GM21737 (cell line): ENCODE measurements around the gene DENND2A.
"Not testable (repeated sequence)": the region's sequence is repeated elsewhere in the genome, so short reads cannot be mapped to it uniquely, and the experiment has no call there.

Experiments
- ATAC-seq: cut with Tn5 transposase; IDR thresholded peaks from one replicate; pipeline ENCODE4 v1.9.1; 2021; ENCODE audit warnings: mild to moderate bottlenecking, moderate library complexity; ENCODE audit not compliant: unreplicated experiment

Gene DENND2A

GRCh38 chr7:140640727-140641523, at the start of gene DENND2A:
Gene DENND2A (minus strand): TSS chr7:140640813. CDS start chr7:140602397, 38,416 bp downstream.
- ATAC-seq, result no peak

DNA sequence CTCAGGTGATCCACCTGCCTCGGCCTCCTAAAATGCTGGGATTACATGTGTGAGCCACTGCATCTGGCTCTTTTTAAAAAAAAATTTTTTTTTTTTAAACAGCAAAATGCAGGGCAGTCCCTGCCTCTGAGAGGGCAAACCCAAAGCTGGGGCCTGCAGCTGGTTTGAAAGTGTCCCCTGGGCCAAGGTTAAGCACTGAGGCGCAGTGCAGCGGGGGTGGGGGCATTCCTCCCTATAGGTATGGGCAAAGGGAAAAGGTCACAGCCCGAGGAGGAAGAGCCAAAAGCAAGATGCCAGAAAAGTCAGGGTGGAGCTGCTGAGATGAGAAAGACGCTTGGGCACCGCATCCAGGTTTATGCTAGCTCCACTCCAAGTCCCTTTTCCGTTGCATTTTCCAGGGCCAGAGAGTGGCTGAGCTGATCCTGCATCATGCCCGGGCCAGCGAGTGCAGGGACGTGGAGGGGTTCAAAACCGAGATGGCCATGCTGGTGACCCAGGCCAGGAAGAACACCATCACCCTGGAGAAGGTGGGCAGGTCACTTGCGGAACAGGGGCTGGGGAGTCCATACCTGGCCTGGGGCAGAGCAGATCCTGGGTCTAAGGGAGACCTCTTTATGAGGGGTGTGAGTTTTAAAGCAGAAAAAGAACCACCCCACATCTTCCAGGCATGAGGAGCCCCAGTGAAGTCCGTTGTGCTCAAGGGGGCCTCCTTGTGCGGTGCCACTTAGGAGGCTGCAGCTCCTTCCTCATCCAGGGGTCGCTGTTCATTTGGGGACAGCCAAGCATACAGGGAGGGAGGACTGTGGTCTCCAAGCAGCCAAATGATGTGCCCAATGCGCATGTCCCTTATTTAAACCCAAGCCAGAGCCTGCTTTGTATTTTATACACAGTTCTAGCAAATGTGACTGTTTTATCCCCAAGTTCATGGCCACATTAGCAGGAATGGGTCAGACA, 48.9 kb upstream of the DENND2A start:
- no peak for ATAC-seq

DNA sequence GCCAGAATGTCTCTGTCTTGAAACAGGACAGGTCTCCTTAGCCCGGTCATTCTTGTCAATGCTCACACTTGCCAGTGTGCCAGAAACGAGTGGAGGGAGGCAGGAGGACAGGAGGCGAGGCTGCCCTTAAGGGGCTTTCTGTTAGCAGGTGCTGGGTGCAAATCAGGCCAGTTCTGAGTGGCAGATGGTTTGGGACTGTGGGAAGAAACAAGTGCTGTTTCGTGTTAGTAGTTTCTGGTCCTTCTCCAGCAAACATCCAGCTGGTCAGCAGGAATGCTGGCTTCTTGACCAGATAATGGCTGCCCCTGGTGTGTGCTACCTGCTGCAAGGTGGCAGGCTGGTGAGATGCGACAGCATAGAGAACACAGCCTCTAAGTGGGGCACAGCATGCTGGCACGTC, 47.7 kb upstream of the DENND2A start:
- ATAC-seq, result no peak

DNA sequence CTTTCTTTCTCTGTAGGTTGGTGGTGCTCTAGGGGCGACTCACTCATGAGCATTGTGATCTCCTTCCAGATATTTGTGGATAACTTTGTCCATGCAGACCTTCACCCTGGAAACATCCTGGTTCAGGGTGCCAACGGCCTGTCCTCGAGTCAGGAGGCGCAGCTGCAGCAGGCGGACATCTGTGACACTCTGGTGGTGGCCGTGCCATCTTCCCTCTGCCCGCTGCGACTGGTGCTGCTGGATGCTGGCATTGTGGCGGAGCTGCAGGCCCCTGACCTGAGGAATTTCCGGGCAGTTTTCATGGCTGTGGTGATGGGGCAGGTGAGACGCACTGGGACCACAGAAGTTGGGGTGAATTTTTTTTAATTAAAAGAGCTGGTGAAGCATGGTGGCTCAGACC, 46.3 kb upstream of the DENND2A start:
- ATAC-seq, result no peak

- ATAC-seq, result no peak
Observed at GRCh38 chr7:140685407-140686087, 44.9 kb upstream of the DENND2A start.

DNA sequence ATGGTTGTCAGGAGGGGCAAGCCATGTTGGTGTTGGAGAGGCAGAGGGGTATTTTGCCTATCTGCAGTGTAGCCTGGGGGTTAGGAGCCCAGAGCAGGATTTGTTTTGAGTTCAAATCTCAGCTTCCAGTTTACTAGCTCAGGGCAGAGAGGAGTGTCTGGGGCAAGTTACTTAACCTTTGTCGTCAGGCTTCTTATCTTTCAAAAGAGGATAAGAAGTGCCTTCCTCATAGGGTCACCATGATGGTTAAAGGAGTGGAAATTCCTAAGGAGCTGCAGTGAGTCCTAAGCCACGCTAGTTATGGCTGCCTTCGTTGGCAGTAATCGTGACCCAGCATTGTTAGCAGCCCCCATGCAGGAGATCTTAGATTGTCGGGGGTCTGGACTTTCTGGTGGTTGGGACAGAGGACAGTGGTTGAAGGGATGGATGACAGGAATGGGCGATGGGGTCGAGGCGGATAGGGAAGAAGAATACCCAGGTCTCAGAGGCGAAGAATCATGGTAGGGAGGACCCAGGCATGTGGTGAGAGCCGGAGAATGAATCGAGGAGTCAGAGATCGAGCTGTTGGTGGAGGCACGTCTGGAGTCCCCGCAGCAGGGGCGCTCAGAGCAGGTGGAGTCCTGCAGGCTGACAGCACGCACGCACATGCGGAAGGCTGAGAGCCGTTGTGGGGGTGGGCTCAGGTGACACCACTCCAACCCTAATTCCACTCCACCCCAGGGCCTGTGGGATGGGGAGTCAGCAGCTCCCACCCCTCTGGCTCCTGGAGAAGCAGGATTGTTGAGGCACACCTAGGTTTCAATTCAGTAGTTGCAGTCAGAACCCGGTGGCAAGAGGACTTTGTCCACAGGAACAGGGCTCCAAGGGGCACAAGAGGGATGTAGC, 43.7 kb upstream of the DENND2A start:
- ATAC-seq, result no peak

- ATAC-seq, result no peak
Observed at GRCh38 chr7:140683657-140684056, 43.0 kb upstream of the DENND2A start.

DNA sequence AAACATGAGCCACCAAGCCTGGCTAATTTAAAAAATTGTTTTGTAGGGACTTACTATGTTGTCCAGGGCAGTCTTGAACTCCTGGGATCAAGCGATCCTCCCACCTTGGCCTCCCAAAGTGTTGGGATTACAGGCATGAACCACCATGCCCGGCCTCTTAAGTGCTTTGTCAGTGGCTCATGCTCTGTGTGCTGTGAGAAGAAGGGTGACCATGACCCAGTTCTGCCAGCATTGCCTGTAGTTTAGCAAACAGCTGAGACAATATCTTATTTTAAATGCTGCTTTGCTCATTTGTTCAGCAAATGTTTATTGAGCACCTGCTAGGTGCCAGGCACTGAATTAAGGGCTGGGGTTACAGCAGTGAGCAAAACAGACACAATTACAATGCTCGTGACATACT, 41.2 kb upstream of the DENND2A start:
- ATAC-seq, result no peak

DNA sequence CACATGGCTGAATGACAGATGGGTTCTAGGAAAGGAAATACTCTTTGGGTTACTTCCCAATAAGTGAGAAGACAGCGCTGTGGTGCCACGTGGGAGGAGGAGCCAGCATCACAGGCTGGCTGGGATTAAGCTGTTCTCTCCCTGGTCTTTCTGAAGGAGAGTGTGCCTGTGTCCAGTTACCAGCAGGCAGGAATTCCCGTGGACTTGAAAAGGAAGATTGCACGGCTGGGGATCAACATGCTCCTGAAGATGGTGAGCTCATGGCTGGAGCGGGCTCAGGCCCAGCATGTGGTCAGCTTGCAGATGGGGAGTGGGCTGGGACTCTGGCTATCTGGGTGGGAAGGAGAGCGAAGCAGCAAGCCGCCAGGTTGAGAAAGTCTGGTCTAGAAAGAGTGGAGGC, 40.3 kb upstream of the DENND2A start:
- ATAC-seq, result no peak

DNA sequence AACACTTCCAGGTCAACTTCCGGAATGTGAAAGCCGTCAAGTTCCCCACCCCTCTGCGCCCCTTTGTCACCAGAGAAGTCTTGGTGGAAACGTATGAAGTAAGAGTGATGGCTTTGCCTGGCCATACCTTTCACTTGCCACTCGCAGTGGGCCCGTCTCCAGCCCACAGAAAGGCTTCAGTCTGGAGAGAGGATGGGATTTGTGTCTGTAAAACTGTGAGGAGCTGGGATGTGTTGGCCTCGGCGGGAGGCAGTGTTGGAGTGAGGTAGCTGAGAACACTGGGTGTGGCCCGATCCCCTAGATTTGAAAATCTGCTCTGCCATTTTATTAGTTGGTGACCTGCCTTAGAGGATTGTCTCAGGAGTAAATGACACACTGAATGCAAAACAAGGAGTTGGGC, 38.6 kb upstream of the DENND2A start:
- ATAC-seq, result no peak

- ATAC-seq, result no peak
Observed at GRCh38 chr7:140678816-140679130, 38.2 kb upstream of the DENND2A start.

- ATAC-seq, result no peak
Observed at GRCh38 chr7:140678081-140678815, 37.6 kb upstream of the DENND2A start.

DNA sequence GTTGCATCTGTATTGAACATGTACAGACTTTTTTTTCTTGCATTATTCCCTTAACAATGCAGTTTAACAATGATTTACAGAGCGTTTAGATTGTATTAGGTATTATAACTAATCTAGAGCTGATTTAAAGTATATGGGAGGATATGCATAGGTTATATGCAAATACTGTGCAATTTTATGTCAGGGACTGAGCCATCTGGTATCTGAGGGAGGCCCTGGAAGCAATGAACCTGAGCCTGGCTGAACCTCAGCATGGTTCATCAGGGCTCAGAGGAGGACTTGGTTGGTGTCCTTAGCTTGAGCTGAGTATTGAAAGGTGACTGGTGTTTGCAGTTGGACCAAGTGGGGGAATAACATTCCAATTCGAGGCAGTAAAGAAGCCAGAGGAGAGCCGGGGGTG, 36.9 kb upstream of the DENND2A start:
- no peak for ATAC-seq

- ATAC-seq, result not testable (repeated sequence)
Observed at GRCh38 chr7:140676956-140677355, 36.3 kb upstream of the DENND2A start.

GRCh38 chr7:140676306-140676705, 35.7 kb upstream of the DENND2A start:
- peak; percentile 38 for ATAC-seq

GRCh38 chr7:140675726-140676125, 35.1 kb upstream of the DENND2A start:
- no peak for ATAC-seq

DNA sequence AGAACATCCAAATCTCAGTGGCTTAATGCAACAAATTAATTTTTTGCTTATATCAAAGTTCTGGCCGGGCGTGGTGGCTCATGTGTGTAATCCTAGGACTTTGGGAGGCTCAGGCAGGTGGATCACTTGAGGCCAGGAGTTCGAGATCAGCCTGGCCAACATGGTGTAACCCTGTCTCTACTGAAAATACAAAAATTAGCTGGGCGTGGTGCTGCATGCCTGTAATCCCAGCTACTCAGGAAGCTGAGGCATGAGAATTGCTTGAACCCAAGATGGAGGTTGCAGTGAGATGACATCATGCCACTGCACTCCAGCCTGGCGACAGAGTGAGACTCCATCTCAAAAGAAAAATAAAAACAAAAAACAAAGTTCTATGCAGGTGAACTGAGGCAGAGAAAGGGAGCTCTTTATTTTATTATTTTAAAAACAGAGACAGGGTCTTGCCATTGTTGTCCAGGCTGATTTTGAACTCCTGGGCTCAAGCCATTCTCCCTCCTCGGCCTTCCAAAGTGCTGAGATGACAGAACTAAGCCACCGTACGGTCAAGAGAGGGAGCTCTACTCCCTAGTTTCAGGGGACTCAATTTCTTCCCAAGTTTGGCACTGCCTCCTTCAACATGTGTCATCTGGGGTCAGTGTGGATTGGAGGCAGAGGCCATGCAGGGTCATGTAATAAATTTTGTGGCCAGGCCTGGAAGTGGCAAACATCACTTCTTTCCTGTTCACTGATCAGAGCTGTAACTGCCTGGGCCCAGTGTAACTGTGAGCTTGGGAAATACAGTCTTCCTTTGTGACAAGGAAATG, 34.5 kb upstream of the DENND2A start:
- no peak for ATAC-seq

GRCh38 chr7:140674356-140674800, 33.8 kb upstream of the DENND2A start:
- no peak for ATAC-seq

- ATAC-seq, result no peak
Observed at GRCh38 chr7:140673774-140674155, 33.2 kb upstream of the DENND2A start.
